Left ventricle myocardium inferior (tissue), 1 donor: ENCODE results near the gene MOXD1. TPM values are rescaled to one million over a fixed set of nuclear protein-coding genes. Genes with fewer than 3 reads are reported as not detected.

Source experiments
- DNase-seq: peaks from one replicate; pipeline ENCODE4 v3.0.0-alpha.2; 2020
- H3K27ac ChIP-seq: fragments of 200-600 bp; replicated peaks from 2 replicates; pipeline ENCODE4 v1.8.0; 2021
- H3K27me3 ChIP-seq: fragments of 200-600 bp; 2 replicates; pipeline ENCODE4 v1.8.0; 2021; ENCODE audit warnings: low read depth
- H3K36me3 ChIP-seq: fragments of 200-600 bp; 2 replicates; pipeline ENCODE4 v1.8.0; 2021
- H3K4me1 ChIP-seq: fragments of 200-600 bp; 2 replicates; pipeline ENCODE4 v1.8.0; 2021
- H3K4me3 ChIP-seq: fragments of 200-600 bp; 2 replicates; pipeline ENCODE4 v1.8.0; 2021; ENCODE audit warnings: mild to moderate bottlenecking, moderate library complexity
- H3K9me3 ChIP-seq: fragments of 200-600 bp; replicated peaks from 2 replicates; pipeline ENCODE4 v1.8.0; 2021
- CTCF ChIP-seq: fragments of 200-600 bp; IDR thresholded peaks from 2 replicates; pipeline ENCODE4 v1.8.0; 2021; ENCODE audit warnings: antibody characterized with exemption, mild to moderate bottlenecking, borderline replicate concordance
- intact Hi-C: fragments of 100-400 bp; cut with micrococcal nuclease; formaldehyde crosslinking; loops from one replicate; pipeline ENCODE4 v1.11.0; 2022
- total RNA-seq: library from RNA; stranded (reverse); fragmentation: NEBNext Ultra II Directional; extraction: Animal tissue kit (Norgen Biotek cat#: 25700); gene quantifications from one replicate; pipeline ENCODE4 v1.2.1, GENCODE V29; 2021
- donor health status: DM: no; HTN: yes; CAD: no; lungs with severe emphysema.

The MOXD1 gene
- total RNA-seq, 1 donor from 2014 or later = 3.4 TPM

- no peaks in the 10 kb centered on the region for H3K36me3 ChIP-seq
- no peak overlapping the region for H3K27ac ChIP-seq
- peaks cover 9% of the 10 kb centered on the region for H3K9me3 ChIP-seq
- H3K27me3 ChIP-seq = peaks cover 20% of the 10 kb centered on the region
- DNase-seq = no peak
- no peaks in the 10 kb centered on the region for H3K4me1 ChIP-seq
- no peak for TF ChIP-seq CTCF
- H3K4me3 ChIP-seq = no peak overlapping the region
- intact Hi-C loops = no loop called here
Observed at GRCh38 chr6:132286298-132287019, 114.8 kb downstream of the MOXD1 start.

- intact Hi-C loops = no loop called here
- no peak overlapping the region for H3K27ac ChIP-seq
- H3K27me3 ChIP-seq = peaks cover 30% of the 10 kb centered on the region
- peaks cover 9% of the 10 kb centered on the region for H3K9me3 ChIP-seq
- no peaks in the 10 kb centered on the region for H3K36me3 ChIP-seq
- DNase-seq = no peak
- no peaks in the 10 kb centered on the region for H3K4me1 ChIP-seq
- TF ChIP-seq CTCF = no peak
- no peak overlapping the region for H3K4me3 ChIP-seq
Observed at GRCh38 chr6:132285004-132285780, 116.1 kb downstream of the MOXD1 start.

- intact Hi-C loops = loop anchor here (5.0 kb wide), 1 partner anchor 205 kb away; no protein-coding TSS in a partner anchor
Observed at GRCh38 chr6:132282696-132283095, 118.6 kb downstream of the MOXD1 start.

GRCh38 chr6:132280436-132280835 is 120.8 kb downstream of the MOXD1 start:
- no peaks in the 10 kb centered on the region for H3K4me1 ChIP-seq
- H3K4me3 ChIP-seq = no peak overlapping the region
- H3K27me3 ChIP-seq = peaks cover 30% of the 10 kb centered on the region
- H3K9me3 ChIP-seq = peaks cover 9% of the 10 kb centered on the region
- H3K27ac ChIP-seq = no peak overlapping the region
- no peak for DNase-seq
- intact Hi-C loops = loop anchor here (5.0 kb wide), 1 partner anchor 207 kb away; no protein-coding TSS in a partner anchor
- no peaks in the 10 kb centered on the region for H3K36me3 ChIP-seq
- TF ChIP-seq CTCF = no peak

More at GRCh38 chr6:132282696-132283095, 118.6 kb downstream of the MOXD1 start:
- no peak for DNase-seq
- Histone ChIP-seq H3K4me3 (no peak overlapping the region), H3K27ac (no peak overlapping the region), H3K36me3 (no peaks in the 10 kb centered on the region), H3K4me1 (no peaks in the 10 kb centered on the region), H3K9me3 (peaks cover 9% of the 10 kb centered on the region), H3K27me3 (peaks cover 23% of the 10 kb centered on the region)
- no peak for TF ChIP-seq CTCF

GRCh38 chr6:132279592-132280139 is 121.6 kb downstream of the MOXD1 start:
- H3K27ac ChIP-seq = no peak overlapping the region
- peak; percentile 57 for DNase-seq
- peaks cover 7% of the 10 kb centered on the region for H3K9me3 ChIP-seq
- peaks cover 37% of the 10 kb centered on the region for H3K27me3 ChIP-seq
- H3K36me3 ChIP-seq = no peaks in the 10 kb centered on the region
- intact Hi-C loops = loop anchor here (5.0 kb wide), 1 partner anchor 208 kb away; no protein-coding TSS in a partner anchor
- TF ChIP-seq CTCF = peak; percentile 90
- peak overlapping the region; percentile 61 for H3K4me3 ChIP-seq
- no peaks in the 10 kb centered on the region for H3K4me1 ChIP-seq
